Thyroid gland (tissue), 4 donors: Measurements from ENCODE around the gene XCL1. TPM values are rescaled to one million over a fixed set of nuclear protein-coding genes. Genes with fewer than 3 reads are reported as not detected.
A peak's percentile ranks its signal among the peaks of the same experiment; 100 is the strongest.
"Not testable (repeated sequence)": the region's sequence is repeated elsewhere in the genome, so short reads cannot be mapped to it uniquely, and the experiment has no call there.

Experiments
- DNase-seq, 2 donors: peaks; one replicate each; pipeline ENCODE4 v3.0.0-alpha.2; 2019
- H3K27ac ChIP-seq, 3 donors: fragments of 200-600 bp; sonication (generic); 1 replicate in 2 of 3; 2 replicates in 1 of 3; pipeline ENCODE4 v1.5.1; 2016 to 2019; ENCODE audit warnings: mild to moderate bottlenecking in 1 of 3, moderate library complexity in 1 of 3
- H3K27me3 ChIP-seq: fragments of 200-600 bp; sonication (generic); one replicate; pipeline ENCODE4 v1.5.1; 2019
- H3K36me3 ChIP-seq, 2 donors: fragments of 200-600 bp; sonication (generic); one replicate each; pipeline ENCODE4 v1.5.1; 2016 to 2019
- H3K4me1 ChIP-seq, 2 donors: fragments of 200-600 bp; sonication (generic); one replicate each; pipeline ENCODE4 v1.5.1; 2017 to 2019
- H3K4me3 ChIP-seq, 3 donors: fragments of 200-600 bp; sonication (generic); replicated peaks in 1 of 3; 1 replicate in 2 of 3; 2 replicates in 1 of 3; pipeline ENCODE4 v1.5.1; 2016; ENCODE audit warnings: mild to moderate bottlenecking in 1 of 3
- H3K9me3 ChIP-seq: fragments of 200-600 bp; sonication (generic); one replicate; pipeline ENCODE4 v1.5.1; 2017
- POLR2A ChIP-seq, 2 donors: fragments of 450-650 bp; IDR thresholded peaks; one replicate each; pipeline ENCODE4 v1.6.1; 2017; ENCODE audit warnings: antibody characterized with exemption in 2 of 2, mild to moderate bottlenecking in 2 of 2, moderate library complexity in 1 of 2
- WGBS, 2 donors: methylation state at CpG; one replicate each; pipeline ENCODE4 v1.1.5; 2017; 5-methylcytosine and 5-hydroxymethylcytosine counted together
- intact Hi-C: fragments of 100-400 bp; cut with DNase I; formaldehyde crosslinking; loops from one replicate; pipeline ENCODE4 v1.15.1; 2023
- total RNA-seq, 4 donors: library from RNA; depleted of rRNA; stranded (reverse); fragments of >200 nt; gene quantifications; one replicate each; pipeline ENCODE4 v1.2.3, GENCODE V29; 2016
- TF ChIP-seq, protein P1 (sequence below), 6 experiments: fragments of 200-600 bp in 3 of 6; fragments of 450-650 bp in 3 of 6; sonication (generic) in 3 of 6; IDR thresholded peaks; one replicate each; pipeline ENCODE4 v1.5.1; 2016 to 2019; ENCODE audit warnings: antibody characterized with exemption in 6 of 6, mild to moderate bottlenecking in 2 of 6, inconsistent platforms in 1 of 6, moderate library complexity in 1 of 6

XCL1 gene
- total RNA-seq, 4 donors from 2014 or later, result 0.81 TPM; not detected in 3

- intact Hi-C loops, H3K4me3 ChIP-seq, H3K4me1 ChIP-seq, DNase-seq, H3K36me3 ChIP-seq, H3K9me3 ChIP-seq, H3K27me3 ChIP-seq, H3K27ac ChIP-seq: not testable (repeated sequence)
- TF ChIP-seq, protein P1, sequence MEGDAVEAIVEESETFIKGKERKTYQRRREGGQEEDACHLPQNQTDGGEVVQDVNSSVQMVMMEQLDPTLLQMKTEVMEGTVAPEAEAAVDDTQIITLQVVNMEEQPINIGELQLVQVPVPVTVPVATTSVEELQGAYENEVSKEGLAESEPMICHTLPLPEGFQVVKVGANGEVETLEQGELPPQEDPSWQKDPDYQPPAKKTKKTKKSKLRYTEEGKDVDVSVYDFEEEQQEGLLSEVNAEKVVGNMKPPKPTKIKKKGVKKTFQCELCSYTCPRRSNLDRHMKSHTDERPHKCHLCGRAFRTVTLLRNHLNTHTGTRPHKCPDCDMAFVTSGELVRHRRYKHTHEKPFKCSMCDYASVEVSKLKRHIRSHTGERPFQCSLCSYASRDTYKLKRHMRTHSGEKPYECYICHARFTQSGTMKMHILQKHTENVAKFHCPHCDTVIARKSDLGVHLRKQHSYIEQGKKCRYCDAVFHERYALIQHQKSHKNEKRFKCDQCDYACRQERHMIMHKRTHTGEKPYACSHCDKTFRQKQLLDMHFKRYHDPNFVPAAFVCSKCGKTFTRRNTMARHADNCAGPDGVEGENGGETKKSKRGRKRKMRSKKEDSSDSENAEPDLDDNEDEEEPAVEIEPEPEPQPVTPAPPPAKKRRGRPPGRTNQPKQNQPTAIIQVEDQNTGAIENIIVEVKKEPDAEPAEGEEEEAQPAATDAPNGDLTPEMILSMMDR (IDR thresholded peaks at IDR 0.05), result peak in 3 of 6 experiments; percentile 10 to 31 (median 14)
- WGBS, 2 donors, result 51 to 53% methylated on average over 7 of the region's 7 CpGs
Observed at GRCh38 chr1:168545678-168546552, 30.5 kb upstream of the XCL1 start.

GRCh38 chr1:168546553-168546895, 29.9 kb upstream of the XCL1 start:
- H3K9me3 ChIP-seq, DNase-seq, H3K4me3 ChIP-seq, intact Hi-C loops, H3K4me1 ChIP-seq, H3K27me3 ChIP-seq, H3K36me3 ChIP-seq, H3K27ac ChIP-seq: not testable (repeated sequence)
- 91 to 95% methylated on average over 3 of the region's 3 CpGs for WGBS, 2 donors

- H3K4me1 ChIP-seq, result no peaks in the 10 kb centered on the region
- no peaks in the 10 kb centered on the region for H3K9me3 ChIP-seq
- H3K4me3 ChIP-seq, result no peak overlapping the region
- no peaks in the 10 kb centered on the region for H3K36me3 ChIP-seq
- 54 to 59% methylated on average over 1 of the region's 1 CpG for whole genome bisulfite sequencing, 2 donors
- no peak overlapping the region for H3K27ac ChIP-seq
- DNase-seq, result no peak
- no peaks in the 10 kb centered on the region for H3K27me3 ChIP-seq
- TF ChIP-seq POLR2A (IDR thresholded peaks at IDR 0.05), result no peak
- TF ChIP-seq, protein P1 (IDR thresholded peaks at IDR 0.05), result no peak
- intact Hi-C loops, result no loop called here
Observed at GRCh38 chr1:168550971-168551370, 25.4 kb upstream of the XCL1 start.

- WGBS, 2 donors, result 94% methylated on average over 4 of the region's 4 CpGs
- Histone ChIP-seq H3K4me1 (no peaks in the 10 kb centered on the region), H3K36me3 (no peaks in the 10 kb centered on the region), H3K4me3 (no peak overlapping the region), H3K27me3 (no peaks in the 10 kb centered on the region), H3K27ac (no peak overlapping the region), H3K9me3 (no peaks in the 10 kb centered on the region)
- DNase-seq, result no peak
- intact Hi-C loops, result no loop called here
- TF ChIP-seq, protein P1 (IDR thresholded peaks at IDR 0.05), result no peak
- TF ChIP-seq POLR2A (IDR thresholded peaks at IDR 0.05), result no peak
Observed at GRCh38 chr1:168551688-168552087, 24.7 kb upstream of the XCL1 start.

- 73 to 86% methylated on average over 6 of the region's 6 CpGs for WGBS, 2 donors
- Histone ChIP-seq H3K9me3 (no peaks in the 10 kb centered on the region), H3K36me3 (no peaks in the 10 kb centered on the region), H3K4me1 (no peaks in the 10 kb centered on the region), H3K27me3 (no peaks in the 10 kb centered on the region), H3K4me3 (no peak overlapping the region), H3K27ac (no peak overlapping the region)
- intact Hi-C loops, result no loop called here
- DNase-seq, result no peak
- TF ChIP-seq, protein P1 (IDR thresholded peaks at IDR 0.05), result no peak
- no peak for TF ChIP-seq POLR2A (IDR thresholded peaks at IDR 0.05)
Observed at GRCh38 chr1:168552961-168553360, 23.4 kb upstream of the XCL1 start.
